BJ (cell line): ENCODE data around the gene C1orf198. TPM values are rescaled to one million over a fixed set of nuclear protein-coding genes. Genes with fewer than 3 reads are reported as not detected.

ENCODE experiments used
- CTCF ChIA-PET: fragments of 350-600 bp; formaldehyde crosslinking; extraction: SDS; loops from one replicate; lab custom pipeline; 2021; ENCODE audit warnings: antibody characterized with exemption, inconsistent platforms; lab: Yijun Ruan, JAX
- POLR2A ChIA-PET: fragments of 300-600 bp; sonication (Branson Sonifier 250); formaldehyde crosslinking; extraction: SDS; loops from one replicate; lab custom pipeline; 2021; ENCODE audit warnings: antibody characterized with exemption; lab: Charles Lee
- DNase-seq: peaks from one replicate; pipeline ENCODE4 v3.0.0-alpha.2; 2011; ENCODE audit warnings: low read depth
- H3K27me3 ChIP-seq: 2 replicates; pipeline ENCODE4 v1.6.0; 2011; ENCODE audit warnings: low read length; ENCODE audit not compliant: control insufficient read depth, insufficient read depth
- H3K36me3 ChIP-seq: 2 replicates; pipeline ENCODE4 v1.5.1; 2011; ENCODE audit warnings: low read length; ENCODE audit not compliant: control insufficient read depth, insufficient read depth
- H3K4me3 ChIP-seq: 2 replicates; pipeline ENCODE4 v1.5.1; 2011; ENCODE audit warnings: low read depth, mild to moderate bottlenecking, control low read depth, low read length
- polyA plus RNA-seq: library from polyadenylated mRNA; depleted of rRNA; stranded (reverse); fragments of >200 nt; gene quantifications from 2 replicates; pipeline ENCODE4 v1.2.3, GENCODE V29; 2011
- TF ChIP-seq, protein P1 (sequence below): IDR thresholded peaks from 2 replicates; pipeline ENCODE4 v1.5.1; 2011; ENCODE audit warnings: low read depth, mild to moderate bottlenecking, control low read depth, inconsistent platforms, low read length, moderate library complexity; ENCODE audit not compliant: insufficient read depth

Gene C1orf198
- polyA plus RNA-seq, 1 experiment, result 195 TPM

- ChIA-PET CTCF (interaction anchor here (0.6 kb wide), 1 partner anchor 1342 kb away, joined by 3 read pairs; no protein-coding TSS in a partner anchor), POLR2A (no interaction called here)
- TF ChIP-seq, protein P1, sequence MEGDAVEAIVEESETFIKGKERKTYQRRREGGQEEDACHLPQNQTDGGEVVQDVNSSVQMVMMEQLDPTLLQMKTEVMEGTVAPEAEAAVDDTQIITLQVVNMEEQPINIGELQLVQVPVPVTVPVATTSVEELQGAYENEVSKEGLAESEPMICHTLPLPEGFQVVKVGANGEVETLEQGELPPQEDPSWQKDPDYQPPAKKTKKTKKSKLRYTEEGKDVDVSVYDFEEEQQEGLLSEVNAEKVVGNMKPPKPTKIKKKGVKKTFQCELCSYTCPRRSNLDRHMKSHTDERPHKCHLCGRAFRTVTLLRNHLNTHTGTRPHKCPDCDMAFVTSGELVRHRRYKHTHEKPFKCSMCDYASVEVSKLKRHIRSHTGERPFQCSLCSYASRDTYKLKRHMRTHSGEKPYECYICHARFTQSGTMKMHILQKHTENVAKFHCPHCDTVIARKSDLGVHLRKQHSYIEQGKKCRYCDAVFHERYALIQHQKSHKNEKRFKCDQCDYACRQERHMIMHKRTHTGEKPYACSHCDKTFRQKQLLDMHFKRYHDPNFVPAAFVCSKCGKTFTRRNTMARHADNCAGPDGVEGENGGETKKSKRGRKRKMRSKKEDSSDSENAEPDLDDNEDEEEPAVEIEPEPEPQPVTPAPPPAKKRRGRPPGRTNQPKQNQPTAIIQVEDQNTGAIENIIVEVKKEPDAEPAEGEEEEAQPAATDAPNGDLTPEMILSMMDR, result no peak
- no peak for DNase-seq
- H3K4me3 ChIP-seq, result no peak overlapping the region
- no peaks in the 10 kb centered on the region for H3K27me3 ChIP-seq
- H3K36me3 ChIP-seq, result no peaks in the 10 kb centered on the region
Measured at GRCh38 chr1:230894032-230894431, 25.7 kb upstream of the C1orf198 start.

DNA sequence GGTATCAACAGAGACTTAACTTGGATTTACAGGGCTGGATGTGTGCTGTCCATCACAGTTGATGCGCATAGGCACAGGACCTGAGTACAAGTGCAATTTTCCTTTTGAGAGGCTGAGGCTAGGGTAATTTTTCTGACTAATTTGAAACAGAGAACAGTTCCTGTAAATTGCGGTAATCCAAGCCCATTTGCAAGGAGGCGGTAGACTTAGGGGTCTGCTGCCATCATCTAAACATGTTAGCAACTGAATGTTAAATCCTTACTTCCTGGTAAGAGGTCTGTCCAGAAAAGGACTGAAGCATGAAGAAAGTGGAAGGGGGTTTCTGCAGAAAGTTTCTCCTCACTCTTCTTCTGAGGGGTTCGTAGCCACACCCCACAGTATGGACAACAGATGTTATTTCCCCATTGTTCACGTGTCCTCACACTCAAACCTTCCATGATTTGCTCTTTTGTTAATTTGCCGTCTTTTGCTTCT is 23.7 kb upstream of the C1orf198 start:
- H3K27me3 ChIP-seq, result no peaks in the 10 kb centered on the region
- H3K4me3 ChIP-seq, result no peak overlapping the region
- H3K36me3 ChIP-seq, result no peaks in the 10 kb centered on the region
- TF ChIP-seq, protein P1, result no peak
- DNase-seq, result no peak
- ChIA-PET POLR2A (interaction anchor here (0.8 kb wide), 1 partner anchor 14 kb away, joined by 3 read pairs; no protein-coding TSS in a partner anchor), CTCF (interaction anchor here (0.9 to 1.3 kb wide), 2 partner anchors 15 to 94 kb away, joined by 3 to 5 read pairs; no protein-coding TSS in a partner anchor)

GRCh38 chr1:230891413-230891812 is 23.1 kb upstream of the C1orf198 start:
- no peak for DNase-seq
- H3K36me3 ChIP-seq, result no peaks in the 10 kb centered on the region
- no peak overlapping the region for H3K4me3 ChIP-seq
- H3K27me3 ChIP-seq, result no peaks in the 10 kb centered on the region
- POLR2A ChIA-PET, result interaction anchor here (0.8 kb wide), 1 partner anchor 13 kb away, joined by 3 read pairs; no protein-coding TSS in a partner anchor
- TF ChIP-seq, protein P1, result no peak
- CTCF ChIA-PET, result no interaction called here

DNA sequence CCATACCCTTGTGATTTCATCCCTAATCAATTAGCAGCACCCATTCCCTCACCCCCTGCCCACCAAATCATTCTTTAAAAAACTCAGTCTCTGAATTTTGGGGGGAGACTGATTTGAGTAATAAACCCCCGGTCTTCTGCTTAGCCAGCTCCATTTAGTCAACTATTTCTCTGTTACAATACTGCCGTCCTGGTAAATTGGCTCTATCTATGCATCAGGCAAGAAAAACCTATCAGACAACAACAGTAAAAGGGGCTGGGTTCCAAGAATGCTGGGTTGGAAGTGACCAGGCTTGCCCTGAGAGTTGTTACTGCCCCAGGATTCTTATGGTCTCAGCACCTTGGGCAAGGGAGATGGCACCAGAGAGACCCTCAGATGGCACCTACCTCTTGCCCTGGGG is 16.3 kb upstream of the C1orf198 start:
- CTCF ChIA-PET, result no interaction called here
- TF ChIP-seq, protein P1, result no peak
- Histone ChIP-seq H3K36me3 (no peaks in the 10 kb centered on the region), H3K27me3 (no peaks in the 10 kb centered on the region), H3K4me3 (no peak overlapping the region)
- POLR2A ChIA-PET, result no interaction called here
- DNase-seq, result no peak

DNA sequence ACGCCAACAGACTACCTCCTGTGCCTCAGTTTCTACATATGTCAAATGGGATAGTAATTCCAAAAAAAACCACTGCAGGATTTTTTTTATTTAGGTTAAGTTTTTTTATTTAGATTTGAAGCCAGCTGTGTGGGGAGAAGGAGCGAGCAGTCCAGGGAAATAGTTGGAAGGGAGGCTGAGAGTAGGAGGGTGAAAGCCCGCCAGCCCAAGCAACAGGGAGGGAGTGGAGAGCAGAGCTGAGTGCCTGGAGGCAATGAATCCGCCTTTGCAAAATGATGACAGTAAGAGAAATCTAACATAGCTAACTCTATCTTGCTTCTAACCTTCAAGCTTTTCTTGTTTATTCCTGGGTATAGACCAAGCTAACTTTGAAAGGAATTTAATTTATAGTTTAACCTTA is 15.6 kb upstream of the C1orf198 start:
- TF ChIP-seq, protein P1, result no peak
- ChIA-PET CTCF (interaction anchor here (1.2 kb wide), 1 partner anchor 25 kb away, joined by 3 read pairs; no protein-coding TSS in a partner anchor), POLR2A (no interaction called here)
- Histone ChIP-seq H3K27me3 (no peaks in the 10 kb centered on the region), H3K36me3 (no peaks in the 10 kb centered on the region), H3K4me3 (no peak overlapping the region)
- no peak for DNase-seq
